Erythroblast (primary cell): ENCODE measurements around the gene E2F7.

ENCODE experiments used
- GATA1 ChIP-seq: IDR thresholded peaks from 2 replicates; pipeline ENCODE4 v1.6.1; 2011; ENCODE audit warnings: low read depth, mild to moderate bottlenecking, control low read depth, low read length, moderate library complexity
- POLR2A ChIP-seq: IDR thresholded peaks from 2 replicates; pipeline ENCODE4 v1.6.1; 2011; ENCODE audit warnings: mild to moderate bottlenecking, low read length

DNA sequence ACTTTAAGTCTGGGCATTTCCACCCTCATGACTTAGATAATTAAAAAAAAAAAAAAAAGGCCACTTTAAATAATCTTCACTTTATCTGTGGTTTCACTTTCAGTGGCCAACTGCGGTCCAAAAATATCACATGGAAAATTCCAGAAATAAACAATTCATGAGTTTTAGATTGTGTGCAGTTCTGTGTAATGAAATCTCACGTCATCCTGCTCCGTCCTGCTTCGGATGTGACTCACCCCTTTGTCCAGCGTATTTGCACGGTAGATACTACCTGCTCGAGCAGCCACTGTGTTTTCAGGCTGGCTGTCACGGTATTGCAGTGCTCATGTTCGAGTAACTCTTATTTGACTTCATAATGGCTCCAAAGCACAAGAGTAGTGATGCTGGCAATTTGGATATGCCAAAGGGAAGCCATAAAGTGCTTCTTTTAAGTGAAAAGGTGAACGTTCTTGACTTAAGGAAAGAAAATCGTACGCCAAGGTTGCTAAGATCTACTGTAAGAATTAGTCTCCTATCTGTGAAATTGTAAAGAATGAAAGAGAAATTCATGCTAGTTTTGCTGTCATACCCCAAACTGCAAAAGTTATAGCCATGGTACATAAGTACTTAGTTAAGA is 2.4 kb downstream of the E2F7 start:
- TF ChIP-seq POLR2A (no peak), GATA1 (no peak)
